IMR-90 (cell line): ENCODE results near the gene GABRB1. TPM values are rescaled to one million over a fixed set of nuclear protein-coding genes. Genes with fewer than 3 reads are reported as not detected.

Experiments
- ATAC-seq: fragments of 200-7000 bp; cut with Tn5 transposase; 2 replicates; pipeline ENCODE4 v1.9.1; 2020; ENCODE audit warnings: low read depth, mild to moderate bottlenecking, moderate library complexity
- BruUV-seq: library from RNA; stranded (reverse); fragments of 400-500 nt; replicated peaks from 2 replicates; lab custom pipeline; 2021; lab: Mats Ljungman, UMichigan
- CTCF ChIA-PET: fragments of 300-600 bp; formaldehyde crosslinking; extraction: SDS; loops from one replicate; lab custom pipeline; 2021; ENCODE audit warnings: antibody characterized with exemption; lab: Yijun Ruan, JAX
- POLR2A ChIA-PET: fragments of 300-600 bp; sonication (Branson Sonifier 250); formaldehyde crosslinking; loops from one replicate; lab custom pipeline; 2022; ENCODE audit warnings: antibody characterized with exemption; ENCODE audit not compliant: unreplicated experiment; lab: Charles Lee
- DNase-seq: peaks from one replicate; pipeline ENCODE4 v3.0.0; 2013
- H2AFZ ChIP-seq: replicated peaks from 2 replicates; pipeline ENCODE3; 2013; ENCODE audit warnings: low read length, mild to moderate bottlenecking; ENCODE audit not compliant: poor library complexity
- H2AK5ac ChIP-seq: 2 replicates; pipeline ENCODE4 v1.6.1; 2013; ENCODE audit warnings: low read depth, low read length, inconsistent platforms
- H2AK9ac ChIP-seq: replicated peaks from 2 replicates; pipeline ENCODE3; 2013; ENCODE audit warnings: mild to moderate bottlenecking, low read depth, low read length, moderate library complexity; ENCODE audit not compliant: poor library complexity
- H2BK120ac ChIP-seq: 2 replicates; pipeline ENCODE4 v1.6.1; 2013; ENCODE audit warnings: low read depth, low read length, inconsistent platforms
- H2BK15ac ChIP-seq: 3 replicates; pipeline ENCODE4 v1.6.1; 2013; ENCODE audit warnings: low read depth, low read length, inconsistent platforms
- H2BK20ac ChIP-seq: 2 replicates; pipeline ENCODE4 v1.6.1; 2013; ENCODE audit warnings: low read depth, mild to moderate bottlenecking, inconsistent platforms, low read length, moderate library complexity
- H2BK5ac ChIP-seq: 2 replicates; pipeline ENCODE4 v1.6.1; 2013; ENCODE audit warnings: mild to moderate bottlenecking, low read depth, low read length, inconsistent platforms; ENCODE audit not compliant: poor library complexity, severe bottlenecking
- H3K14ac ChIP-seq: replicated peaks from 2 replicates; pipeline ENCODE4 v1.6.1; 2013; ENCODE audit warnings: low read depth, low read length, inconsistent platforms
- H3K18ac ChIP-seq: 2 replicates; pipeline ENCODE4 v1.6.1; 2013; ENCODE audit warnings: low read depth, low read length, control low read depth
- H3K23ac ChIP-seq: 2 replicates; pipeline ENCODE4 v1.6.1; 2013; ENCODE audit warnings: low read depth, low read length, inconsistent platforms
- H3K27ac ChIP-seq: 2 replicates; pipeline ENCODE4 v1.5.1; 2013; ENCODE audit warnings: mild to moderate bottlenecking, control low read depth, low read length; ENCODE audit not compliant: insufficient read depth
- H3K27me3 ChIP-seq: 2 replicates; pipeline ENCODE4 v1.6.1; 2013; ENCODE audit warnings: low read length; ENCODE audit not compliant: control insufficient read depth, insufficient read depth
- H3K36me3 ChIP-seq: 2 replicates; pipeline ENCODE4 v1.6.1; 2013; ENCODE audit warnings: low read length, mixed read lengths; ENCODE audit not compliant: control insufficient read depth, insufficient read depth
- H3K4ac ChIP-seq: 2 replicates; pipeline ENCODE4 v1.6.1; 2013; ENCODE audit warnings: low read depth, low read length, inconsistent platforms
- H3K4me1 ChIP-seq: 2 replicates; pipeline ENCODE4 v1.6.1; 2013; ENCODE audit warnings: low read length, mixed read lengths; ENCODE audit not compliant: control insufficient read depth, insufficient read depth
- H3K4me2 ChIP-seq: 2 replicates; pipeline ENCODE4 v1.6.1; 2013; ENCODE audit warnings: low read depth, mild to moderate bottlenecking, control low read depth, low read length, moderate library complexity
- H3K4me3 ChIP-seq: 2 replicates; pipeline ENCODE4 v1.5.1; 2013; ENCODE audit warnings: low read depth, mild to moderate bottlenecking, control low read depth, low read length, moderate library complexity; ENCODE audit not compliant: insufficient read depth
- H3K56ac ChIP-seq: 2 replicates; pipeline ENCODE4 v1.6.1; 2013; ENCODE audit warnings: low read length, inconsistent platforms; ENCODE audit not compliant: insufficient read depth; ENCODE audit errors: extremely low read depth
- H3K79me1 ChIP-seq, 2 experiments: 2 replicates each; pipeline ENCODE4 v1.6.1; 2013; ENCODE audit warnings: low read length in 2 of 2, inconsistent platforms in 1 of 2, low read depth in 1 of 2
- H3K9ac ChIP-seq: 2 replicates; pipeline ENCODE4 v1.6.1; 2013; ENCODE audit warnings: low read depth, low read length, control low read depth
- H3K9me1 ChIP-seq: 2 replicates; pipeline ENCODE4 v1.6.1; 2013; ENCODE audit warnings: low read length, inconsistent platforms; ENCODE audit not compliant: insufficient read depth
- H3K9me3 ChIP-seq: 2 replicates; pipeline ENCODE4 v1.6.1; 2013; ENCODE audit warnings: low read length; ENCODE audit not compliant: control insufficient read depth, insufficient read depth
- H4K20me1 ChIP-seq: 2 replicates; pipeline ENCODE4 v1.6.1; 2013; ENCODE audit warnings: low read length, inconsistent platforms; ENCODE audit not compliant: insufficient read depth
- H4K5ac ChIP-seq: 2 replicates; pipeline ENCODE4 v1.6.1; 2013; ENCODE audit warnings: mild to moderate bottlenecking, low read depth, low read length, control low read depth
- H4K8ac ChIP-seq, 2 experiments: 2 replicates each; pipeline ENCODE4 v1.6.1; 2013; ENCODE audit warnings: low read depth in 2 of 2, low read length in 2 of 2, control low read depth in 1 of 2, inconsistent platforms in 1 of 2
- H4K91ac ChIP-seq: 2 replicates; pipeline ENCODE4 v1.6.1; 2013; ENCODE audit warnings: low read depth, low read length, inconsistent platforms; ENCODE audit not compliant: insufficient read depth
- BHLHE40 ChIP-seq: fragments of 150-350 bp; IDR thresholded peaks from 2 replicates; pipeline ENCODE4 v1.6.1; 2016; ENCODE audit warnings: mild to moderate bottlenecking, low read depth, low read length
- CEBPB ChIP-seq: IDR thresholded peaks from 2 replicates; pipeline ENCODE4 v1.6.1; 2012; ENCODE audit warnings: low read depth, low read length, improper control_type of control experiment
- CHD1 ChIP-seq: IDR thresholded peaks from 2 replicates; pipeline ENCODE4 v1.6.1; 2012; ENCODE audit warnings: low read depth, low read length, improper control_type of control experiment
- FOS ChIP-seq: fragments of 150-350 bp; IDR thresholded peaks from 2 replicates; pipeline ENCODE4 v1.6.1; 2016; ENCODE audit warnings: low read depth, low read length
- MAFK ChIP-seq: IDR thresholded peaks from 2 replicates; pipeline ENCODE4 v1.6.1; 2012; ENCODE audit warnings: low read depth, low read length, improper control_type of control experiment
- MAZ ChIP-seq: IDR thresholded peaks from 2 replicates; pipeline ENCODE4 v1.6.1; 2012; ENCODE audit warnings: low read depth, mild to moderate bottlenecking, low read length, improper control_type of control experiment, moderate library complexity, borderline replicate concordance
- MXI1 ChIP-seq: IDR thresholded peaks from 2 replicates; pipeline ENCODE4 v1.6.1; 2012; ENCODE audit warnings: low read depth, mild to moderate bottlenecking, low read length, moderate library complexity, borderline replicate concordance
- NFE2L2 ChIP-seq: fragments of 150-350 bp; IDR thresholded peaks from 2 replicates; pipeline ENCODE4 v1.6.1; 2016; ENCODE audit warnings: low read depth, mild to moderate bottlenecking, low read length
- POLR2A ChIP-seq: IDR thresholded peaks from 2 replicates; pipeline ENCODE4 v1.6.1; 2012; ENCODE audit warnings: mild to moderate bottlenecking, low read depth, low read length
- RAD21 ChIP-seq: IDR thresholded peaks from 2 replicates; pipeline ENCODE4 v1.6.1; 2012; ENCODE audit warnings: low read length, improper control_type of control experiment
- RCOR1 ChIP-seq: IDR thresholded peaks from 2 replicates; pipeline ENCODE4 v1.6.1; 2012; ENCODE audit warnings: mild to moderate bottlenecking, low read length, improper control_type of control experiment; ENCODE audit not compliant: insufficient replicate concordance
- RFX5 ChIP-seq: IDR thresholded peaks from 2 replicates; pipeline ENCODE4 v1.8.0; 2012; ENCODE audit warnings: low read depth, mild to moderate bottlenecking, low read length, moderate library complexity
- SMC3 ChIP-seq: fragments of 150-350 bp; IDR thresholded peaks from 2 replicates; pipeline ENCODE4 v1.6.1; 2016; ENCODE audit warnings: low read depth, mild to moderate bottlenecking, antibody characterized with exemption, low read length, moderate library complexity
- WGBS, 2 experiments: methylation state at CpG; one replicate each; pipeline versions ENCODE4 v1.1.5 to v1.1.7; 2013; ENCODE audit warnings: missing lambda C conversion rate in 2 of 2; ENCODE audit not compliant: insufficient read length in 1 of 2; ENCODE audit errors: extremely low coverage in 2 of 2; 5-methylcytosine and 5-hydroxymethylcytosine counted together
- dilution Hi-C: fragments of 300-500 bp; cut with HindIII; formaldehyde crosslinking; loops from one replicate; pipeline ENCODE4 v1.14.3; 2018; ENCODE audit warnings: low sequenced_read_pairs; ENCODE audit not compliant: unreplicated experiment
- in situ Hi-C: fragments of 300-500 bp; cut with MboI; formaldehyde crosslinking; loops from 3 replicates; pipeline ENCODE4 v1.14.3; 2019; ENCODE audit warnings: low sequenced_read_pairs, inconsistent platforms, mixed read lengths
- intact Hi-C: fragments of 100-400 bp; cut with micrococcal nuclease; formaldehyde crosslinking; loops from 2 replicates; pipeline ENCODE4 v1.10.0; 2022
- polyA plus RNA-seq, 3 experiments: library from polyadenylated mRNA; depleted of rRNA; stranded (reverse); fragments of >200 nt; gene quantifications; 2 replicates each; pipeline ENCODE4 v1.2.3, GENCODE V29; 2012; ENCODE audit warnings: low replicate concordance in 1 of 3
- total RNA-seq: library from RNA; depleted of rRNA; stranded (reverse); fragments of >200 nt; gene quantifications from 2 replicates; pipeline ENCODE4 v1.2.3, GENCODE V29; 2012
- TF ChIP-seq, protein P1 (sequence below): conservative IDR thresholded peaks from 2 replicates; pipeline ENCODE4 v1.5.1; 2012; ENCODE audit warnings: mild to moderate bottlenecking, low read depth, low read length, improper control_type of control experiment
- TF ChIP-seq, protein P2 (sequence below): fragments of 150-350 bp; IDR thresholded peaks from 2 replicates; pipeline ENCODE4 v1.6.1; 2016; ENCODE audit warnings: low read depth, mild to moderate bottlenecking, low read length, moderate library complexity, borderline replicate concordance
- TF ChIP-seq, protein P3 (sequence below): fragments of 150-350 bp; IDR thresholded peaks from 2 replicates; pipeline ENCODE4 v1.6.1; 2017; ENCODE audit warnings: mild to moderate bottlenecking, antibody characterized with exemption, low read length, low read depth

Gene GABRB1
- total and polyA plus RNA-seq, 2 of the 4 experiments (the other 2 are of a cell fraction) = 4.7 to 16.1 TPM

DNA sequence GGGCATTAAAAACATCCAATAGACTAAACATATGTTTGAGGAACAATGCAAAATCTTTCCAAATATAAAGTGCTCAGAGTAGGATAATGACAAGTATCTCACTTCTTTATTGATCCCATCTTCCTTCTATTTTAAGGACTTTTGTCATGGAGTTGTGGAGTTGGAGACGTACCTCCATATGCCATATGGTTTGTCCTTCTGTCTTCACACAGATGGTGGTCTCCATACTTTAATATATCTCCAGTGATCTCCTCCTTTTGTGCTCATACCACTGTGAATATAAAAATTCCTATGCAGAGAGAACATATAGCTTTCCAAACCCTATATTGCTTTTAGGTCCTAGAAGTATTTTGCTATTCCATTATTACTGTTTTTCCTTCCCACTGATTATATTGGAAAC is 64.5 kb downstream of the GABRB1 start:
- Histone ChIP-seq H2AFZ (no peak overlapping the region), H3K4me2 (no peak overlapping the region), H2AK5ac (no peak overlapping the region), H2BK5ac (no peak overlapping the region), H3K56ac (no peak overlapping the region), H3K18ac (no peak overlapping the region), H3K4ac (no peak overlapping the region), H3K27me3 (no peaks in the 10 kb centered on the region), H3K79me1 (peaks cover 0 to 1% of the 10 kb centered on the region in 2 experiments; a peak in 1 of 4 replicates), H2BK15ac (no peak overlapping the region), H4K91ac (no peak overlapping the region), H3K27ac (no peak overlapping the region), H3K9me3 (no peaks in the 10 kb centered on the region), H3K4me1 (no peaks in the 10 kb centered on the region), H2BK120ac (no peak overlapping the region), H2BK20ac (no peak overlapping the region), H4K20me1 (no peaks in the 10 kb centered on the region), H4K5ac (no peak overlapping the region), H3K4me3 (no peak overlapping the region), H3K14ac (no peak overlapping the region), H4K8ac (no peak overlapping the region), H2AK9ac (no peak overlapping the region), H3K9ac (no peak overlapping the region), H3K36me3 (no peaks in the 10 kb centered on the region), H3K9me1 (peaks cover under 1% of the 10 kb centered on the region; the same call in 1 of the 2 replicates), H3K23ac (no peak overlapping the region)
- dilution Hi-C loops = no loop called here
- TF ChIP-seq MAZ (no peak), FOS (no peak), NFE2L2 (no peak), RFX5 (no peak), SMC3 (no peak), MAFK (no peak), CEBPB (no peak), RAD21 (no peak), POLR2A (no peak), RCOR1 (no peak), BHLHE40 (no peak), MXI1 (no peak), CHD1 (no peak)
- TF ChIP-seq, protein P1, sequence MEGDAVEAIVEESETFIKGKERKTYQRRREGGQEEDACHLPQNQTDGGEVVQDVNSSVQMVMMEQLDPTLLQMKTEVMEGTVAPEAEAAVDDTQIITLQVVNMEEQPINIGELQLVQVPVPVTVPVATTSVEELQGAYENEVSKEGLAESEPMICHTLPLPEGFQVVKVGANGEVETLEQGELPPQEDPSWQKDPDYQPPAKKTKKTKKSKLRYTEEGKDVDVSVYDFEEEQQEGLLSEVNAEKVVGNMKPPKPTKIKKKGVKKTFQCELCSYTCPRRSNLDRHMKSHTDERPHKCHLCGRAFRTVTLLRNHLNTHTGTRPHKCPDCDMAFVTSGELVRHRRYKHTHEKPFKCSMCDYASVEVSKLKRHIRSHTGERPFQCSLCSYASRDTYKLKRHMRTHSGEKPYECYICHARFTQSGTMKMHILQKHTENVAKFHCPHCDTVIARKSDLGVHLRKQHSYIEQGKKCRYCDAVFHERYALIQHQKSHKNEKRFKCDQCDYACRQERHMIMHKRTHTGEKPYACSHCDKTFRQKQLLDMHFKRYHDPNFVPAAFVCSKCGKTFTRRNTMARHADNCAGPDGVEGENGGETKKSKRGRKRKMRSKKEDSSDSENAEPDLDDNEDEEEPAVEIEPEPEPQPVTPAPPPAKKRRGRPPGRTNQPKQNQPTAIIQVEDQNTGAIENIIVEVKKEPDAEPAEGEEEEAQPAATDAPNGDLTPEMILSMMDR = no peak
- TF ChIP-seq, protein P2, sequence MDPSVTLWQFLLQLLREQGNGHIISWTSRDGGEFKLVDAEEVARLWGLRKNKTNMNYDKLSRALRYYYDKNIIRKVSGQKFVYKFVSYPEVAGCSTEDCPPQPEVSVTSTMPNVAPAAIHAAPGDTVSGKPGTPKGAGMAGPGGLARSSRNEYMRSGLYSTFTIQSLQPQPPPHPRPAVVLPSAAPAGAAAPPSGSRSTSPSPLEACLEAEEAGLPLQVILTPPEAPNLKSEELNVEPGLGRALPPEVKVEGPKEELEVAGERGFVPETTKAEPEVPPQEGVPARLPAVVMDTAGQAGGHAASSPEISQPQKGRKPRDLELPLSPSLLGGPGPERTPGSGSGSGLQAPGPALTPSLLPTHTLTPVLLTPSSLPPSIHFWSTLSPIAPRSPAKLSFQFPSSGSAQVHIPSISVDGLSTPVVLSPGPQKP = no peak
- TF ChIP-seq, protein P3, sequence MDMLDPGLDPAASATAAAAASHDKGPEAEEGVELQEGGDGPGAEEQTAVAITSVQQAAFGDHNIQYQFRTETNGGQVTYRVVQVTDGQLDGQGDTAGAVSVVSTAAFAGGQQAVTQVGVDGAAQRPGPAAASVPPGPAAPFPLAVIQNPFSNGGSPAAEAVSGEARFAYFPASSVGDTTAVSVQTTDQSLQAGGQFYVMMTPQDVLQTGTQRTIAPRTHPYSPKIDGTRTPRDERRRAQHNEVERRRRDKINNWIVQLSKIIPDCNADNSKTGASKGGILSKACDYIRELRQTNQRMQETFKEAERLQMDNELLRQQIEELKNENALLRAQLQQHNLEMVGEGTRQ = no peak
- no TSS peak for BruUV-seq
- in situ Hi-C loops = no loop called here
- no CpG with 5 or more reads among the region's 1 CpG for WGBS, 2 experiments
- CTCF ChIA-PET = no interaction called here
- intact Hi-C loops = loop anchor here (10.0 kb wide), 1 partner anchor 51 kb away; no protein-coding TSS in a partner anchor
- ATAC-seq (no peak), DNase-seq (no peak)
- POLR2A ChIA-PET = no interaction called here
